ENCODE data around the gene RBM11. TPM values are rescaled to one million over a fixed set of nuclear protein-coding genes. Genes with fewer than 3 reads are reported as not detected.

Gene RBM11, protein sequence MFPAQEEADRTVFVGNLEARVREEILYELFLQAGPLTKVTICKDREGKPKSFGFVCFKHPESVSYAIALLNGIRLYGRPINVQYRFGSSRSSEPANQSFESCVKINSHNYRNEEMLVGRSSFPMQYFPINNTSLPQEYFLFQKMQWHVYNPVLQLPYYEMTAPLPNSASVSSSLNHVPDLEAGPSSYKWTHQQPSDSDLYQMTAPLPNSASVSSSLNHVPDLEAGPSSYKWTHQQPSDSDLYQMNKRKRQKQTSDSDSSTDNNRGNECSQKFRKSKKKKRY
- not detected in 5 replicates for total RNA-seq (2022; extraction: Qiagen RNA extraction; ENCODE audit: low read depth)

DNA sequence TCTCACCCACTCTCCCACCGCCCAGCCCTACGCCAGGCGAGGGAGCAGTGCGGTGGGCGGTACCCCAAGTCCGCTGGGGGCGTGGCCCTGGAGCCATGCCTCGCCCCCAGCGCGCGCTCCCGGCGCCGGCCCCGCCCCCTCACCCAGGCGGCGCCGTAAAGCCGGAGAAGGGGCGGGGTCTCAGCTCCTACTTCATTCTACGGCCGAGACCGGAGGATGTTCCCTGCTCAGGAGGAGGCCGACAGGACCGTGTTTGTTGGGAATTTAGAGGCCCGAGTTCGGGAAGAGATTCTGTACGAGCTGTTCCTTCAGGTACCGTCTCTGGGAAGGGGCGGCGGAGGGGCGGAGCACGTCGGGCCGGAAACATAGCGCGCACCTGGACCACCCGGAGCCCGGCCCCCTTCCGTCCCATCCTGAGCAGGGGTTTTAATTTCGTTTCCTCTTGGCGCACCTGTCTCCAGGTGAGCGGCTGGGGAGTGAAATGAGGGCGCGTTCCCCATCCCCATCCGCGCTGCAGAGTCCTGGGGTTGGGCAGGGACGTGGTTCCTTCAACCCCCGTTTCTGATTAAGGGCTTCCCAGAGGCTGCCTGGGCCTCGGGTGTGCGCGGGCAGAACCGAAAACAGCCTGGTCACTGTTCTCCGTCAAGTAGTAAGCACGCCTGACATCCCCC is at the start of gene RBM11:
TSS of gene RBM11 (plus strand) at position 187 of the 671 bp plus-strand sequence. CDS start at position 217, 30 bp downstream.

DNA sequence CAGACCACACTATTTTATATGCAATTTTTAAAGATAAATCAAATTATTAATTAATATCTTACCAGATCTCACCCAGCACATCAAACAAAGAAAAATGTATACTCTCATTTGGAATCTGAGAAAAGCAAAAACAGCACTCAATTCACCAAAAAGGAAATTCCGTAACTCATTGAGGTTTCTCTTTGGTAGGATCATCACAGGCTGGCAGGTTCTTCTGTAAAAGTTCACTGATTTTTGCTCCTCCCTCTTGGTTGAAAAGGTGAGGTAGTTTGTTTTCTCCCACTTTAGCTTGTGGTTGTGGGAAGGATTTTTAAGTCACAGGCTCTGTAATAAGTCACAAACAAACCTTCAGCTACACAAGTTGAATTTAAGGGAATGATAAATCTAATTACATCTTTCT is 5.2 kb upstream of the RBM11 start, which contains the start of gene LIPI:
TSS of gene LIPI (minus strand) at position 218 of the 400 bp plus-strand sequence. CDS start at position 108, 110 bp downstream.

Other genes with a start within 250 kb of the RBM11 start
- gene LIPI, start 5.2 kb upstream of the RBM11 start, total RNA-seq (2022; extraction: Qiagen RNA extraction; ENCODE audit: low read depth), result not detected in 5 replicates
- 9.7 to 17.8 TPM (median 16.7 TPM) in 5 replicates for gene HSPA13, start 167.0 kb downstream of the RBM11 start, total RNA-seq (2022; extraction: Qiagen RNA extraction; ENCODE audit: low read depth)